Osteocyte (in vitro differentiated cells): Measurements from ENCODE around the gene DGKQ. TPM values are rescaled to one million over a fixed set of nuclear protein-coding genes. Genes with fewer than 3 reads are reported as not detected.
"Not testable (repeated sequence)": the region's sequence is repeated elsewhere in the genome, so short reads cannot be mapped to it uniquely, and the experiment has no call there.

ENCODE experiments used
- DNase-seq: peaks from one replicate; pipeline ENCODE4 v3.0.0; 2021; ENCODE audit warnings: mixed read lengths; ENCODE audit not compliant: unreplicated experiment; ENCODE audit errors: extremely low spot score
- H3K27ac Mint-ChIP-seq: one replicate; pipeline ENCODE4 v1.8.0; 2021; ENCODE audit warnings: mild to moderate bottlenecking, mixed read lengths; ENCODE audit not compliant: unreplicated experiment
- H3K27me3 Mint-ChIP-seq: one replicate; pipeline ENCODE4 v1.8.0; 2021; ENCODE audit warnings: mixed read lengths; ENCODE audit not compliant: unreplicated experiment
- H3K36me3 Mint-ChIP-seq: one replicate; pipeline ENCODE4 v1.8.0; 2021; ENCODE audit warnings: mixed read lengths; ENCODE audit not compliant: unreplicated experiment
- H3K4me1 Mint-ChIP-seq: one replicate; pipeline ENCODE4 v1.8.0; 2021; ENCODE audit warnings: mixed read lengths; ENCODE audit not compliant: unreplicated experiment
- H3K4me3 Mint-ChIP-seq: one replicate; pipeline ENCODE4 v1.8.0; 2021; ENCODE audit warnings: mild to moderate bottlenecking, moderate library complexity, mixed read lengths; ENCODE audit not compliant: unreplicated experiment
- H3K9me3 Mint-ChIP-seq: one replicate; pipeline ENCODE4 v1.8.0; 2021; ENCODE audit warnings: mixed read lengths; ENCODE audit not compliant: unreplicated experiment
- CTCF ChIP-seq: fragments of 200-600 bp; sonication (generic); IDR thresholded peaks from 2 replicates; pipeline ENCODE4 v1.5.0; 2021; ENCODE audit warnings: antibody characterized with exemption, mild to moderate bottlenecking, moderate library complexity
- total RNA-seq: library from RNA; stranded (reverse); gene quantifications from 2 replicates; pipeline ENCODE4 v1.2.1, GENCODE V29; 2021

The DGKQ gene
- total RNA-seq, 1 donor from 2014 or later: 18.5 TPM

DNA sequence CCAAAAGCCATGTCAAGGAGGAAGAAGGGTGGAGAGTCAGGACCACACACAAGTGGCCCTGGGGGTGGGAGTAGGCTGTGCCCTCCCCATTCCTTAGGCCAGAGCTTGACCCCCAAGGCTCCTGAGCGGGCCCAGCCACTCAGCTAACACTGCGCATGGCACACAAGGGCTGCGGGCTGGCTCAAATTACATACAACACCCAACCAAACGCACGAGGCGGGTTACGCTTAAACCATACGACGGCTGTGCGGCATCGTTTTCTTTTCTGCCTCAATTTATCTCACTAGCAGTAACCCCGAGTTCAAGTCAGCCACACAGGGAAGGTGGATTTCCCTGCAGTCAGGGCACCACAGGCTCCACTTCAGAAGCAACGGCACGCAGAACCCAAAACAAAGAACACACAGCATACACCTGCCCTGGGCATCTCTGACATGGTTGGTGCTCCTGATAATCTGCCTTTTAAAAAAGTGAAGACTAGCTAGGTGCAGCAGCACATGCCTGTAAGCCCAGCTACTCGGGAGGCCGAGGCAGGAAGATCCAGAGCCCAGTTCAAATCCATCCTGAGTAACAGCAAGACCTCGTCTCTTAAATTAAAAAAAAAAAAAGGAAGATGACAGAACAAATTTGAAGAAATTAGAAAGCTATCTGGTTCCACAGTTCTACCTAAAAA is 44.1 kb downstream of the DGKQ start:
- Mint-ChIP-seq H3K36me3 (no peaks in the 10 kb centered on the region), H3K4me1 (peaks cover 46% of the 10 kb centered on the region), H3K27me3 (no peaks in the 10 kb centered on the region), H3K27ac (no peak overlapping the region), H3K9me3 (no peaks in the 10 kb centered on the region), H3K4me3 (peak overlapping the region; percentile 22)
- TF ChIP-seq CTCF: no peak
- no peak for DNase-seq

DNA sequence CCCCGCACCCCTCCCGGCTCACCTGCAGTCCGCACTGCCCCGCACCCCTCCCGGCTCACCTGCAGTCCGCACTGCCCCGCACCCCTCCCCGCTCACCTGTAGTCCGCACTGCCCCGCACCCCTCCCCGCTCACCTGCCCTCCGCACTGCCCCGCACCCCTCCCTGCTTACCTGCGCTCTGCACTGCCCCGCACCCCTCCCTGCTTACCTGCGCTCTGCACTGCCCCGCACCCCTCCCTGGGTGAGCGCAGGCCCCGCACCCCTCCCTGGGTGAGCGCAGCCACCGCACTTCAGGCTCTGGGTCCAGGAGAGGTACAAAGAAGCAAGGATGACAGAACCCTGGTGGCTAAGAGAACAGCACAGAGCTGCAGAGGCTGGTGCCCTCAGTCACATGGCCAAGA is 45.8 kb downstream of the DGKQ start:
- H3K27ac Mint-ChIP-seq, H3K9me3 Mint-ChIP-seq, H3K36me3 Mint-ChIP-seq, DNase-seq, H3K27me3 Mint-ChIP-seq, H3K4me3 Mint-ChIP-seq: not testable (repeated sequence)
- peaks cover 43% of the 10 kb centered on the region for H3K4me1 Mint-ChIP-seq

DNA sequence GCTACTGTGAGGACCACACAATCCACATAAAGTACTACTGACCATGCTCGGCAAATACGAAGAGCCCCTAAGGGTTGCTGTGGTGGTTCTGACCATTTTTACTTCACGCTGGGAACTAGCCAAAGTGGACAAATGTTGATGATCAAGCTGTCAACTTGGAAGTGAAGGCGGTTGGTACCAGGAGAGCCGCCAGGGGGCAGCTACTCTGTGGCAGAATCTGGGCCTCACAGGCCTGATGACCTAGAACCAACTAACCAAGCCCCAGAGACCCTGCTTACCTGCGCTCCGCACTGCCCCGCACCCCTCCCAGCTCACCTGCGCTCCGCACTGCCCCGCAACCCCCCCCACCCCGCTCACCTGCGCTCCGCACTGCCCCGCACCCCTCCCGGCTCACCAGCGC is 46.8 kb downstream of the DGKQ start:
- Mint-ChIP-seq H3K36me3 (peaks cover 3% of the 10 kb centered on the region), H3K4me3 (no peak overlapping the region), H3K27ac (peak overlapping the region; percentile 51), H3K4me1 (peaks cover 40% of the 10 kb centered on the region), H3K9me3 (no peaks in the 10 kb centered on the region), H3K27me3 (no peaks in the 10 kb centered on the region)
- no peak for DNase-seq
- TF ChIP-seq CTCF: peak; percentile 34

DNA sequence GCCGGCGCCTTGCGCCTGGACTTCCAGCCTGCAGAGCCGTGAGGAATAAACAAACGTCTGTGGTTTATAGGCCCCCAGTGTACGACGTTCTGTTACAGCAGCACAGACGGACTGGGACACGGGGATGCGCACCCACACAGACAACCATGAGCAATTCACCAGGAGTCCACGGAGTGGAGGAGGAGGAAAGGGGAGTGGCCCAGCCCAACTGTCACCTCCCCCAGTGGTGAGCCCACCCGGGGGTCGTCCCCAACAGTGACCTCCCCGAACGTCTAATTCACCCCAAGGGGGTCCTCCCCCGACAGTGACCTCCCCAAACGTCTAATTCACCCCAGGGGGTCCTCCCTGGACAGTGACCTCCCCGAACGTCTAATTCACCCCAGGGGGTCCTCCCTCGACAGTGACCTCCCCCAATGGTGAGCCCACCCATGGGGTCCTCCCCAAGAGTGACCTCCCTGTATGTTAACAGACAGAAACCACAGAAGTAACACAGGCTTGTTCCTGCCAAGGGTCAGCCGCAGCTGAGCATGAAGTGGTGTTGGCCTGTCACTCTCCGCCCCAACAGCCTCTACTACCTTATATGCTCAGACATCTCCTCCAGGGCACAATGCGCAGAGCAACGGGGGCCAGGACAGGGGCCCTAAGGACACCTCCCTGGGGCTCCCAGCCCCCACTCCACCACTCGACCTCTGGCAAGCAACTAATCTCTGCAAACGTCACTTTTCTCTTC is 47.4 kb downstream of the DGKQ start:
- Mint-ChIP-seq H3K27me3 (no peaks in the 10 kb centered on the region), H3K4me3 (no peak overlapping the region), H3K9me3 (no peaks in the 10 kb centered on the region), H3K4me1 (peaks cover 34% of the 10 kb centered on the region), H3K27ac (peak overlapping the region; percentile 51), H3K36me3 (peaks cover 3% of the 10 kb centered on the region)
- no peak for DNase-seq
- TF ChIP-seq CTCF: no peak

DNA sequence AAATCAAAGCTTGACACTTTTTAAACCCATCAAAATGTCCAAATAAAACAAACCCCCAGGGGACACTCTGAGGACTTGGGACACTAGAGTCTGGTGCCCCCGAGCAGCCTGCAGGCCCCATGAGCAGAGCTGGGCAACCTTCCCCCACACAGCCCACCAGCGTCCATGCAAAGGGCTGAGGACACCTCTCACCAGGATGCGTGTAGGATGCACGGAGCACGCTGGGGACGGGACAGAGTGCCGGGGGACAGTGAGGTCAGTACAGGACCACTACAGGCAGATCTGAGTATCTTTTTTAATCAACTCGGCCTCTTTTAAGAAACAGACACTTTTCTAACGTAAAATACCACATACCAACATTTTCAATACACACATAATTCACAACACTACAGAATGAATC is 48.2 kb downstream of the DGKQ start:
- peaks cover 27% of the 10 kb centered on the region for H3K4me1 Mint-ChIP-seq
- peak overlapping the region; percentile 36 for H3K27ac Mint-ChIP-seq
- peaks cover 3% of the 10 kb centered on the region for H3K36me3 Mint-ChIP-seq
- H3K4me3 Mint-ChIP-seq: no peak overlapping the region
- no peaks in the 10 kb centered on the region for H3K9me3 Mint-ChIP-seq
- no peak for DNase-seq
- no peaks in the 10 kb centered on the region for H3K27me3 Mint-ChIP-seq
- TF ChIP-seq CTCF: no peak
